ENCODE results near the gene CCDC6. TPM values are rescaled to one million over a fixed set of nuclear protein-coding genes. Genes with fewer than 3 reads are reported as not detected.
"Not testable (repeated sequence)": the region's sequence is repeated elsewhere in the genome, so short reads cannot be mapped to it uniquely, and the experiment has no call there.

Gene CCDC6
- total and polyA plus RNA-seq, 9 of the 15 experiments (the other 6 are each of a cell fraction or from before 2014, with no cell fraction given): 10.4 to 41.0 (median 20.9) TPM

DNA sequence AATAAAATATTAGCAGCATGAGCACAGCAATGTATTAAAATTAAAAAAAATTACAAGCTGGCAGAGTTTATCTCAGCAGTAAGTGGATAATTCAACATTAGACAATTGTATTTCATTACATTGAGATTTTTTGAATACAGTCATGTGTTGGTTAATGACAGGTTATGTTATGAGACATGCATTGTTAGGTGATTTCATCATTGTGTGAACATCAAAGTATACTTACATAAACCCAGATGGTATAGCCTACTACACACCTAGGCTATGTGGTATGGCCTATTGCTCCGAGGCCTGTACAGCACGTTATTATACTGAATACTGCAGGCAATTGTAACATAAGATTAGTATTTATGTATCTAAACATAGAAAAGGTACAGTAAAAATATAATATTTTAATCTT, 29.7 kb downstream of the CCDC6 start (continued):
- TF ChIP-seq, protein P1, sequence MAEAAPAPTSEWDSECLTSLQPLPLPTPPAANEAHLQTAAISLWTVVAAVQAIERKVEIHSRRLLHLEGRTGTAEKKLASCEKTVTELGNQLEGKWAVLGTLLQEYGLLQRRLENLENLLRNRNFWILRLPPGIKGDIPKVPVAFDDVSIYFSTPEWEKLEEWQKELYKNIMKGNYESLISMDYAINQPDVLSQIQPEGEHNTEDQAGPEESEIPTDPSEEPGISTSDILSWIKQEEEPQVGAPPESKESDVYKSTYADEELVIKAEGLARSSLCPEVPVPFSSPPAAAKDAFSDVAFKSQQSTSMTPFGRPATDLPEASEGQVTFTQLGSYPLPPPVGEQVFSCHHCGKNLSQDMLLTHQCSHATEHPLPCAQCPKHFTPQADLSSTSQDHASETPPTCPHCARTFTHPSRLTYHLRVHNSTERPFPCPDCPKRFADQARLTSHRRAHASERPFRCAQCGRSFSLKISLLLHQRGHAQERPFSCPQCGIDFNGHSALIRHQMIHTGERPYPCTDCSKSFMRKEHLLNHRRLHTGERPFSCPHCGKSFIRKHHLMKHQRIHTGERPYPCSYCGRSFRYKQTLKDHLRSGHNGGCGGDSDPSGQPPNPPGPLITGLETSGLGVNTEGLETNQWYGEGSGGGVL (CRISPR knock-in tag; IDR thresholded peaks at IDR 0.05): no peak
- TF ChIP-seq RFX7 (CRISPR knock-in tag; IDR thresholded peaks at IDR 0.05) (no peak), ZEB2 (IDR thresholded peaks at IDR 0.05) (no peak), POLR2B (IDR thresholded peaks at IDR 0.05; ENCODE audit: low read depth, partially characterized antibody) (no peak), ZNF165 (CRISPR knock-in tag; IDR thresholded peaks at IDR 0.05; ENCODE audit: borderline replicate concordance) (no peak), XRCC3 (IDR thresholded peaks at IDR 0.05) (no peak)
- TF ChIP-seq, protein P2, sequence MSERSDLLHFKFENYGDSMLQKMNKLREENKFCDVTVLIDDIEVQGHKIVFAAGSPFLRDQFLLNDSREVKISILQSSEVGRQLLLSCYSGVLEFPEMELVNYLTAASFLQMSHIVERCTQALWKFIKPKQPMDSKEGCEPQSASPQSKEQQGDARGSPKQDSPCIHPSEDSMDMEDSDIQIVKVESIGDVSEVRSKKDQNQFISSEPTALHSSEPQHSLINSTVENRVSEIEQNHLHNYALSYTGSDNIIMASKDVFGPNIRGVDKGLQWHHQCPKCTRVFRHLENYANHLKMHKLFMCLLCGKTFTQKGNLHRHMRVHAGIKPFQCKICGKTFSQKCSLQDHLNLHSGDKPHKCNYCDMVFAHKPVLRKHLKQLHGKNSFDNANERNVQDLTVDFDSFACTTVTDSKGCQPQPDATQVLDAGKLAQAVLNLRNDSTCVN (CRISPR knock-in tag; IDR thresholded peaks at IDR 0.05): no peak

DNA sequence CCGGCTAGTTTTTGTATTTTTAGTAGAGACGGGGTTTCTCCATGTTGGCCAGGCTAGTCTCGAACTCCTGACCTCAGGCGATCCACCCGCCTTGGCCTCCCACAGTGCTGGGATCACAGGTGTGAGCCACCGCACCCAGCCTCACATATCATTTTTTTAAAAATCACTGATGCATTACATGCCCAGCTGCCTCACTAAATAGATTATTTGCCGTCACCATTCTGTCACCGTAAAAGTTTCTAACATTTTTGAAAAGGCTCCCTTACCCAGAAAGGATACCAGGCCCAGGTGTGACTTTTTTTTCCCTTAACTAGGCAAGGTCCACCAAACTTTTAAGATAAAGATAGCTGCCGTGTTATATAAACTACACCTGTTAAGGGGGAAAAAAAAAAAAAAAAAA, 30.1 kb downstream of the CCDC6 start:
- POLR2A ChIA-PET: interaction anchor here (1.0 to 2.0 kb wide), 2 partner anchors 8 to 10 kb away, joined by 3 to 5 read pairs; no protein-coding TSS in a partner anchor
- H3K4me3 ChIP-seq; H2AFZ ChIP-seq (ENCODE audit: low read depth, low read length); H4K20me1 ChIP-seq (replicated peaks; ENCODE audit: control insufficient read depth, insufficient read depth, low read length); BruUV-seq (replicated peaks); DNase-seq (ENCODE audit: extremely low read depth in 1 of 4, low spot score in 3 of 4); H3K9me1 ChIP-seq (ENCODE audit: control insufficient read depth, insufficient read depth, low read length); intact Hi-C loops (cut with micrococcal nuclease); H3K9me3 ChIP-seq (replicated peaks; ENCODE audit: control insufficient read depth, insufficient read depth, low read depth, low read length); H3K27me3 ChIP-seq (ENCODE audit: control insufficient read depth in 2 of 2, insufficient read depth in 2 of 2, low read length in 2 of 2); FAIRE-seq; H3K9ac ChIP-seq (ENCODE audit: insufficient read depth in 1 of 2, low read depth in 2 of 2, low read length in 2 of 2); ATAC-seq; H3K27ac ChIP-seq (ENCODE audit: extremely low read depth, low read depth, low read length); in situ Hi-C loops (cut with MboI); H3K36me3 ChIP-seq (ENCODE audit: control insufficient read depth, insufficient read depth, low read length); H3K4me2 ChIP-seq (ENCODE audit: insufficient read depth, low read length): not testable (repeated sequence)
- peaks cover 100% of the 10 kb centered on the region for H3K79me2 ChIP-seq (ENCODE audit: control insufficient read depth, insufficient read depth, low read length)
- H3K4me1 ChIP-seq (replicated peaks in 1 of 2; ENCODE audit: control insufficient read depth in 2 of 2, insufficient read depth in 2 of 2, low read length in 2 of 2): peaks cover 12 to 59% of the 10 kb centered on the region in 2 experiments
- 89% methylated on average over 9 of the region's 9 CpGs for WGBS (ENCODE audit: insufficient coverage, low coverage, missing lambda C conversion rate)
- CTCF ChIA-PET (ENCODE audit: low intra/inter-chr PET ratio): interaction anchor here (0.6 kb wide), 1 partner anchor 177 kb away, joined by 3 read pairs; no protein-coding TSS in a partner anchor
